Measurements from ENCODE around the gene ATXN10.

- TF ChIP-seq CTCF (IDR thresholded peaks at IDR 0.05; ENCODE audit: low read depth, low read length) (no peak), POLR2A (IDR thresholded peaks at IDR 0.05; ENCODE audit: extremely low read depth, insufficient read length) (no peak)
These were observed 206.0 kb downstream of the ATXN10 start for GRCh38 chr22:45877651-45878050.

All from NB4 (cell line).